Ovary (tissue), 9 donors: ENCODE data around the gene EXD3. TPM values are rescaled to one million over a fixed set of nuclear protein-coding genes. Genes with fewer than 3 reads are reported as not detected.

Experiments used
- DNase-seq, 5 donors: peaks; one replicate each; pipeline ENCODE4 v3.0.0-alpha.2; 2019 to 2020
- H3K27ac ChIP-seq, 2 donors: fragments of 200-600 bp; one replicate each; pipeline versions ENCODE4 v1.5.1 to v1.8.0; 2019 to 2022
- H3K27me3 ChIP-seq: fragments of 200-600 bp; one replicate; pipeline ENCODE4 v1.8.0; 2022
- H3K36me3 ChIP-seq: fragments of 200-600 bp; sonication (generic); one replicate; pipeline ENCODE4 v1.5.1; 2019
- H3K4me1 ChIP-seq: one replicate; pipeline ENCODE4 v1.8.1; 2013; ENCODE audit warnings: mild to moderate bottlenecking, moderate library complexity; ENCODE audit not compliant: insufficient read depth
- H3K4me3 ChIP-seq: fragments of 200-600 bp; sonication (generic); one replicate; pipeline ENCODE4 v1.5.1; 2017
- H3K9me3 ChIP-seq, 2 donors: fragments of 200-600 bp in 1 of 2; sonication (generic) in 1 of 2; one replicate each; pipeline versions ENCODE4 v1.5.1 to v1.8.1; 2013 to 2019; ENCODE audit warnings: mild to moderate bottlenecking in 1 of 2, moderate library complexity in 1 of 2
- CTCF ChIP-seq, 3 donors: fragments of 450-650 bp in 2 of 3; fragments of 200-600 bp in 1 of 3; IDR thresholded peaks; one replicate each; pipeline versions ENCODE4 v1.5.1 to v1.8.0; 2016 to 2022; ENCODE audit warnings: antibody characterized with exemption in 3 of 3, mild to moderate bottlenecking in 1 of 3
- EP300 ChIP-seq: sonication (generic); formaldehyde crosslinking; IDR thresholded peaks from one replicate; pipeline ENCODE4 v1.6.1; 2017; ENCODE audit warnings: antibody characterized with exemption
- POLR2A ChIP-seq: fragments of 450-650 bp; IDR thresholded peaks from one replicate; pipeline ENCODE4 v1.6.1; 2017; ENCODE audit warnings: antibody characterized with exemption, mild to moderate bottlenecking, moderate library complexity
- WGBS, 3 donors: extraction: QIAGEN DNeasy Blood & Tissue Kit in 1 of 3; methylation state at CpG; one replicate each; pipeline versions ENCODE4 v1.1.5 to v1.1.7; 2013 to 2017; 5-methylcytosine and 5-hydroxymethylcytosine counted together
- intact Hi-C, 4 donors: fragments of 100-400 bp; cut with DNase I; formaldehyde crosslinking; loops; one replicate each; pipeline versions ENCODE4 v1.11.0 to v1.15.1; 2022 to 2023
- polyA plus RNA-seq, 2 donors: library from polyadenylated mRNA; stranded (reverse); fragments of 200-250 nt in 1 of 2; fragments of 350-450 nt in 1 of 2; fragmentation: Illumina TruSeq in 1 of 2; extraction: RNeasy Lipid Tissue Mini Kit (QIAGEN cat#74804) in 1 of 2; gene quantifications; one replicate each; pipeline ENCODE4 v1.2.3, GENCODE V29; 2013 to 2014
- total RNA-seq, 7 donors: library from RNA; depleted of rRNA in 2 of 7; stranded (reverse); fragments of >200 nt in 2 of 7; fragmentation: NEBNext Ultra II Directional in 3 of 7; extraction: Animal tissue kit (Norgen Biotek cat#: 25700) in 3 of 7; gene quantifications; one replicate each; pipeline versions ENCODE4 v1.1.0 to v1.2.4, GENCODE V29; 2016 to 2023
- donor health status: DM: no; HTN: no; CAD: no; lungs with moderate emphysema.
- donor health status: DM: no; HTN: no; CAD: no.
- donor health status: Bipolar disorder and iron deficiency.
- donor health status: DM: yes; HTN: yes; CAD: no.
- donor health status: DM: no; HTN: no; CAD: no.
- donor health status: DM: yes; HTN: yes; CAD: no.

Gene EXD3
- total and polyA plus RNA-seq, 9 donors: 1.0 to 30.6 (median 23.4) TPM

DNA sequence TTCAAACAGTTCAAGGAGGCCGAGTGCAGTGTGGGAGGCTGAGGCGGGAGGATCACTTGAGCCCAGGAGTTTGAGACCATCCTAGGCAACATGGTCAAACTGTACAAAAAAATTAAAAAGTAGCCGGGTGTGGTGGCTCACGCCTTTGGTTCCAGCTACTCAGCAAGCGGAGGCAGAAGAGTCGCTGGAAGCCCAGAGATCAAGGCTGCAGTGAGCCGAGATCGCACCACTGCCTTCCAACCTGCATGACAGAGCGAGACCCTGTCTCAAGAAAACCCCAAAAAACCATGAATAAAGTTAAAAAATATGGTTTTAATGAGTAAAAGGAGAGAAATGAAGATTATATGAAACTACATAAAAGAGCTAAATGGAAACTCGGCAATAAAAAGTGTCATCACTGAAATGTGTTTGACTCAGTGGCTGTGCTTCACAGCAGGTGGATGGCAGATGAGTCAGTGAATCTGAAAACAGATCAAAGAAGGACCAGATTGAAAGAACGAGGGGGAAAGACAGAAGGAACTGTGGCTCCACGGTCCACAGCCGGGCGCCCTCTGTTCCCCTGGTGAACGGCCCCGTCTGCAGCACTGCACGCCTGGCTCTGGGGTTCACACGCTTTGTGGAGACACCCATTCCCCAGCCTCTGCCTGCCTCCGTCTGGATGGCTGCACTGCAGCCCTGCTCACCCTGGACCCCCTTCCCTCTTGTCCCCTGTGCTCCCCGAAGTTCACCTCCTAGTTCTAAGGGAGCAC is 25.1 kb downstream of the EXD3 start:
- Histone ChIP-seq H3K36me3 (no peaks in the 10 kb centered on the region), H3K4me1 (no peaks in the 10 kb centered on the region), H3K9me3 (no peaks in the 10 kb centered on the region), H3K27me3 (no peaks in the 10 kb centered on the region), H3K27ac (no peak overlapping the region), H3K4me3 (no peak overlapping the region)
- intact Hi-C loops: no loop called here
- WGBS, 3 donors: 95 to 97% (median 97%) methylated on average over 20 of the region's 20 CpGs
- DNase-seq: no peak
- no peak for TF ChIP-seq EP300
- TF ChIP-seq POLR2A: no peak
- no peak for TF ChIP-seq CTCF (IDR thresholded peaks at IDR 0.05)

GRCh38 chr9:137396634-137397367 is 26.2 kb downstream of the EXD3 start:
- DNase-seq: no peak
- Histone ChIP-seq H3K27ac (no peak overlapping the region), H3K27me3 (no peaks in the 10 kb centered on the region), H3K4me1 (no peaks in the 10 kb centered on the region), H3K4me3 (no peak overlapping the region), H3K9me3 (no peaks in the 10 kb centered on the region), H3K36me3 (no peaks in the 10 kb centered on the region)
- intact Hi-C loops: no loop called here
- no peak for TF ChIP-seq CTCF (IDR thresholded peaks at IDR 0.05)
- TF ChIP-seq POLR2A: no peak
- no peak for TF ChIP-seq EP300
- WGBS, 3 donors: 93 to 94% (median 93%) methylated on average over 26 of the region's 26 CpGs

DNA sequence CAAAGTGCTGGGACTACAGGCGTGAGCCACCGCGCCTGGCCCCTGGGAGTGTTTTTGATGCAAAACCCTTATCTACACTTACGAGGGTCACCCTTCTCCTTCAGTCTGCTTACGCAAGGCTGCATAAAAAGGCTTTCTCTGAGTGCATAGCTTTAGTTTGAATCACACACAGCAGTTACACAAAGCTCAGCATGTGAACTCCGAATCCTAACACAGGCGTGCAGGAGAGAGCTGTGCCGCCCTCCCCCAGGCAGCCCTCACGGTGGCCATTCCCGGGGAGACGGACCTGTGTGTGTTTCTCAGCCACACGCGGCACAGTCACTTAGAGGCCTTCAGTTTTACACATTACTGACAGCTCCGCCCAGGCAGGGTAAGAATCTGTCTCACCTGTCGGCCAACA is 26.7 kb downstream of the EXD3 start:
- TF ChIP-seq CTCF (IDR thresholded peaks at IDR 0.05) (no peak), EP300 (no peak), POLR2A (no peak)

GRCh38 chr9:137395666-137396010 is 27.3 kb downstream of the EXD3 start:
- DNase-seq: no peak
- no peak for TF ChIP-seq CTCF (IDR thresholded peaks at IDR 0.05)
- no peak for TF ChIP-seq POLR2A
- no peak for TF ChIP-seq EP300
- Histone ChIP-seq H3K9me3 (no peaks in the 10 kb centered on the region), H3K4me3 (no peak overlapping the region), H3K4me1 (no peaks in the 10 kb centered on the region), H3K36me3 (no peaks in the 10 kb centered on the region), H3K27ac (no peak overlapping the region), H3K27me3 (no peaks in the 10 kb centered on the region)
- 79 to 93% (median 80%) methylated on average over 8 to 11 of the region's 11 CpGs for WGBS, 3 donors
- intact Hi-C loops: no loop called here

More for the DNA sequence above, 26.7 kb downstream of the EXD3 start:
- H3K27me3 ChIP-seq: no peaks in the 10 kb centered on the region
- H3K4me3 ChIP-seq: no peak overlapping the region
- no peak overlapping the region for H3K27ac ChIP-seq
- H3K4me1 ChIP-seq: no peaks in the 10 kb centered on the region
- no peaks in the 10 kb centered on the region for H3K36me3 ChIP-seq
- DNase-seq: no peak
- no peaks in the 10 kb centered on the region for H3K9me3 ChIP-seq
- 79 to 88% (median 85%) methylated on average over 15 of the region's 15 CpGs for WGBS, 3 donors
- intact Hi-C loops: no loop called here
